CD14-positive monocyte (primary cell): ENCODE results near the gene ITPR1. TPM values are rescaled to one million over a fixed set of nuclear protein-coding genes. Genes with fewer than 3 reads are reported as not detected.

Experiments used
- DNase-seq, 3 donors: peaks; one replicate each; pipeline ENCODE4 v3.0.0-alpha.2; 2011 to 2022
- H2AFZ ChIP-seq: 2 replicates; pipeline ENCODE4 v1.6.0; 2012; ENCODE audit warnings: mild to moderate bottlenecking, low read depth, low read length, inconsistent platforms; ENCODE audit not compliant: insufficient read depth, poor library complexity, severe bottlenecking
- H3K27ac ChIP-seq, 2 donors: 1 replicate in 1 of 2; 2 replicates in 1 of 2; pipeline ENCODE4 v1.5.1; 2012 to 2013; ENCODE audit warnings: low read length in 2 of 2, control low read depth in 1 of 2, inconsistent platforms in 1 of 2, low read depth in 1 of 2, mild to moderate bottlenecking in 1 of 2
- H3K27me3 ChIP-seq, 2 donors: one replicate each; pipeline versions ENCODE4 v1.6.0 to v1.6.1; 2011 to 2013; ENCODE audit warnings: low read length in 2 of 2; ENCODE audit not compliant: control insufficient read depth in 2 of 2, insufficient read depth in 2 of 2
- H3K36me3 ChIP-seq, 2 donors: replicated peaks in 1 of 2; 1 replicate in 1 of 2; 2 replicates in 1 of 2; pipeline versions ENCODE4 v1.5.1 to v1.6.1; 2012 to 2013; ENCODE audit warnings: low read length in 2 of 2, control low read depth in 1 of 2, inconsistent platforms in 1 of 2, mild to moderate bottlenecking in 1 of 2; ENCODE audit not compliant: insufficient read depth in 2 of 2, control insufficient read depth in 1 of 2
- H3K4me1 ChIP-seq, 2 donors: 1 replicate in 1 of 2; 2 replicates in 1 of 2; pipeline versions ENCODE4 v1.5.1 to v1.6.1; 2012 to 2013; ENCODE audit warnings: low read length in 2 of 2, control low read depth in 1 of 2, inconsistent platforms in 1 of 2, mild to moderate bottlenecking in 1 of 2, moderate library complexity in 1 of 2; ENCODE audit not compliant: insufficient read depth in 2 of 2, control insufficient read depth in 1 of 2
- H3K4me2 ChIP-seq: replicated peaks from 2 replicates; pipeline ENCODE3; 2012; ENCODE audit warnings: low read length, moderate library complexity, mild to moderate bottlenecking; ENCODE audit not compliant: poor library complexity, severe bottlenecking; ENCODE audit errors: extremely low read depth
- H3K4me3 ChIP-seq, 3 experiments: fragments of 200-600 bp in 1 of 3; sonication (generic) in 1 of 3; replicated peaks in 1 of 3; 1 replicate in 2 of 3; 2 replicates in 1 of 3; pipeline ENCODE4 v1.5.1; 2011 to 2013; ENCODE audit warnings: low read length in 3 of 3, mild to moderate bottlenecking in 3 of 3, control low read depth in 2 of 3, low read depth in 2 of 3, inconsistent platforms in 1 of 3, moderate library complexity in 1 of 3
- H3K79me2 ChIP-seq: 2 replicates; pipeline ENCODE4 v1.6.0; 2012; ENCODE audit warnings: mild to moderate bottlenecking, control low read depth, inconsistent platforms, low read length, moderate library complexity; ENCODE audit not compliant: insufficient read depth
- H3K9ac ChIP-seq: 2 replicates; pipeline ENCODE4 v1.6.0; 2017; ENCODE audit warnings: low read length, mild to moderate bottlenecking; ENCODE audit not compliant: insufficient read depth, poor library complexity, severe bottlenecking
- H3K9me3 ChIP-seq, 2 donors: replicated peaks in 1 of 2; 1 replicate in 1 of 2; 2 replicates in 1 of 2; pipeline versions ENCODE4 v1.5.1 to v1.6.1; 2012 to 2013; ENCODE audit warnings: low read length in 2 of 2, control low read depth in 1 of 2; ENCODE audit not compliant: control insufficient read depth in 1 of 2, insufficient read depth in 1 of 2
- H4K20me1 ChIP-seq: 2 replicates; pipeline ENCODE4 v1.6.0; 2012; ENCODE audit warnings: mild to moderate bottlenecking, low read length, control low read depth, moderate library complexity; ENCODE audit not compliant: insufficient read depth
- H3K27ac Mint-ChIP-seq, 7 donors: one replicate each; pipeline ENCODE4 v1.8.0; 2020; ENCODE audit warnings: mild to moderate bottlenecking in 7 of 7, mixed read lengths in 7 of 7, moderate library complexity in 6 of 7, inconsistent platforms in 2 of 7
- H3K27me3 Mint-ChIP-seq, 3 donors: one replicate each; pipeline ENCODE4 v1.8.0; 2021 to 2022; ENCODE audit warnings: low read depth in 3 of 3, mild to moderate bottlenecking in 3 of 3, mixed read lengths in 3 of 3, moderate library complexity in 3 of 3, inconsistent platforms in 1 of 3
- H3K36me3 Mint-ChIP-seq, 2 donors: one replicate each; pipeline ENCODE4 v1.8.0; 2020; ENCODE audit warnings: mixed read lengths in 2 of 2, inconsistent platforms in 1 of 2, mild to moderate bottlenecking in 1 of 2
- H3K4me1 Mint-ChIP-seq: one replicate; pipeline ENCODE4 v1.8.0; 2020; ENCODE audit warnings: mild to moderate bottlenecking, mixed read lengths
- H3K4me3 Mint-ChIP-seq, 2 donors: one replicate each; pipeline ENCODE4 v1.8.0; 2020; ENCODE audit warnings: mild to moderate bottlenecking in 2 of 2, mixed read lengths in 2 of 2, moderate library complexity in 1 of 2
- H3K9me3 Mint-ChIP-seq, 7 donors: one replicate each; pipeline ENCODE4 v1.8.0; 2020 to 2022; ENCODE audit warnings: mixed read lengths in 7 of 7, mild to moderate bottlenecking in 6 of 7, moderate library complexity in 6 of 7, inconsistent platforms in 2 of 7
- WGBS: methylation state at CpG from one replicate; pipeline ENCODE4 v1.1.5; 2013; ENCODE audit warnings: missing lambda C conversion rate; ENCODE audit not compliant: insufficient coverage; 5-methylcytosine and 5-hydroxymethylcytosine counted together
- intact Hi-C, 2 donors: fragments of 100-400 bp; cut with micrococcal nuclease; formaldehyde crosslinking; loops; one replicate each; pipeline versions ENCODE4 v1.15.0 to v1.15.1; 2023
- polyA plus RNA-seq, 3 donors: library from polyadenylated mRNA; depleted of rRNA in 1 of 3; unstranded in 2 of 3; stranded (reverse) in 1 of 3; fragments of 300-500 nt in 2 of 3; fragments of >200 nt in 1 of 3; fragmentation: Illumina TruSeq in 2 of 3; gene quantifications; 1 replicate in 2 of 3; 2 replicates in 1 of 3; pipeline ENCODE4 v1.2.3, GENCODE V29; 2012 to 2021
- TF ChIP-seq, protein P1 (sequence below): fragments of 200-600 bp; IDR thresholded peaks from one replicate; pipeline ENCODE4 v1.8.0; 2022; ENCODE audit warnings: antibody characterized with exemption, mild to moderate bottlenecking

The ITPR1 gene
- polyA plus RNA-seq, 3 donors, result 3.2 to 21.1 (median 7.1) TPM

- H3K36me3 Mint-ChIP-seq, result peaks cover 71 to 81% of the 10 kb centered on the region in 2 donors
- H3K27ac Mint-ChIP-seq, result no peak overlapping the region
These were observed 270.6 kb downstream of the ITPR1 start for GRCh38 chr3:4763604-4764247.

DNA sequence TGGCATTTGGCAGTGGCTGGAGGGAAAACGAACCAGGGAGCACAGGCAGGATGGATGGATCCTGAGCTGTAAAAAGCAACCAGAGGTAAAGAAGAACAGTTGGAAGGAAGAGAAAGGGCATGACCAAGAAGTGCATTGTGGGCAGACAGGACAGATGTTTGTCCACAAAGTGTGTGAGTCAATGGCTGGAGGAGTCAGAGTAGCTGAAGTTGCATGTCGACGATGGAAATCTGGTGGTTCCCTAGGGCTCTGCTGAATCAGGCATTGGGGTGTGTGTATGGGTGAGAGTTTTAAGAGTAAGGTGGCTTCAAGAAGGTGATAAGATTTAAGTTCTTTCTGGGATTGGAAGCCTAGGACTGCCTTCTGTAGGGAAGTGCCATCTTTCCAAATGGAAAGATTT lies 272.1 kb downstream of the ITPR1 start:
- 98% methylated on average over 3 of the region's 3 CpGs for WGBS
- TF ChIP-seq, protein P1, sequence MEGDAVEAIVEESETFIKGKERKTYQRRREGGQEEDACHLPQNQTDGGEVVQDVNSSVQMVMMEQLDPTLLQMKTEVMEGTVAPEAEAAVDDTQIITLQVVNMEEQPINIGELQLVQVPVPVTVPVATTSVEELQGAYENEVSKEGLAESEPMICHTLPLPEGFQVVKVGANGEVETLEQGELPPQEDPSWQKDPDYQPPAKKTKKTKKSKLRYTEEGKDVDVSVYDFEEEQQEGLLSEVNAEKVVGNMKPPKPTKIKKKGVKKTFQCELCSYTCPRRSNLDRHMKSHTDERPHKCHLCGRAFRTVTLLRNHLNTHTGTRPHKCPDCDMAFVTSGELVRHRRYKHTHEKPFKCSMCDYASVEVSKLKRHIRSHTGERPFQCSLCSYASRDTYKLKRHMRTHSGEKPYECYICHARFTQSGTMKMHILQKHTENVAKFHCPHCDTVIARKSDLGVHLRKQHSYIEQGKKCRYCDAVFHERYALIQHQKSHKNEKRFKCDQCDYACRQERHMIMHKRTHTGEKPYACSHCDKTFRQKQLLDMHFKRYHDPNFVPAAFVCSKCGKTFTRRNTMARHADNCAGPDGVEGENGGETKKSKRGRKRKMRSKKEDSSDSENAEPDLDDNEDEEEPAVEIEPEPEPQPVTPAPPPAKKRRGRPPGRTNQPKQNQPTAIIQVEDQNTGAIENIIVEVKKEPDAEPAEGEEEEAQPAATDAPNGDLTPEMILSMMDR, result no peak
- Histone ChIP-seq H3K9me3 (peaks cover 0 to 11% of the 10 kb centered on the region in 2 donors), H3K27me3 (no peaks in the 10 kb centered on the region), H3K27ac (no peak overlapping the region), H3K4me3 (no peak overlapping the region), H2AFZ (no peak overlapping the region), H3K4me1 (no peaks in the 10 kb centered on the region), H3K9ac (no peak overlapping the region), H3K36me3 (peaks cover 48 to 96% of the 10 kb centered on the region in 2 donors), H3K79me2 (no peaks in the 10 kb centered on the region), H3K4me2 (no peak overlapping the region), H4K20me1 (no peaks in the 10 kb centered on the region)
- Mint-ChIP-seq H3K4me1 (no peaks in the 10 kb centered on the region), H3K9me3 (peaks cover 9 to 24% (median 11%) of the 10 kb centered on the region in 7 donors), H3K27me3 (peaks cover 0 to 2% (median 0%) of the 10 kb centered on the region in 3 donors), H3K4me3 (no peak overlapping the region), H3K27ac (no peak overlapping the region), H3K36me3 (peaks cover 73 to 88% of the 10 kb centered on the region in 2 donors)
- DNase-seq, result no peak
- intact Hi-C loops, result no loop called here

More at GRCh38 chr3:4763604-4764247, 270.6 kb downstream of the ITPR1 start:
- Histone ChIP-seq H3K4me2 (no peak overlapping the region), H3K9ac (no peak overlapping the region), H2AFZ (no peak overlapping the region), H3K4me3 (no peak overlapping the region), H3K79me2 (no peaks in the 10 kb centered on the region), H3K9me3 (peaks cover 0 to 11% of the 10 kb centered on the region in 2 donors), H3K36me3 (peaks cover 38 to 81% of the 10 kb centered on the region in 2 donors), H4K20me1 (no peaks in the 10 kb centered on the region), H3K4me1 (peaks cover 10 to 13% of the 10 kb centered on the region in 2 donors), H3K27ac (no peak overlapping the region), H3K27me3 (no peaks in the 10 kb centered on the region)
- no peak for DNase-seq
- TF ChIP-seq, protein P1, result no peak
- peaks cover 9 to 24% (median 11%) of the 10 kb centered on the region in 7 donors for H3K9me3 Mint-ChIP-seq
- H3K27me3 Mint-ChIP-seq, result peaks cover 0 to 2% (median 0%) of the 10 kb centered on the region in 3 donors
- H3K4me3 Mint-ChIP-seq, result no peak overlapping the region
- peaks cover 13% of the 10 kb centered on the region for H3K4me1 Mint-ChIP-seq
- intact Hi-C loops, result no loop called here
- WGBS, result 100% methylated on average over 10 of the region's 21 CpGs
